Smooth muscle cell (in vitro differentiated cells): Measurements from ENCODE around the gene NCOA4. TPM values are rescaled to one million over a fixed set of nuclear protein-coding genes. Genes with fewer than 3 reads are reported as not detected.
A peak's percentile ranks its signal among the peaks of the same experiment; 100 is the strongest.

ENCODE experiments used
- DNase-seq: peaks from one replicate; lab custom pipeline; 2025; ENCODE audit not compliant: unreplicated experiment; lab: John Stamatoyannopoulos, UW
- H2AFZ ChIP-seq: fragments of 200-600 bp; sonication (generic); 2 replicates; pipeline ENCODE4 v1.6.0; 2016; ENCODE audit warnings: antibody characterized with exemption, low read depth, mild to moderate bottlenecking
- H3F3A ChIP-seq: fragments of 200-600 bp; sonication (generic); 2 replicates; pipeline ENCODE4 v1.6.0; 2017; ENCODE audit warnings: antibody characterized with exemption, low read depth
- H3K27ac ChIP-seq: fragments of 200-600 bp; sonication (generic); 2 replicates; pipeline ENCODE4 v1.5.1; 2016; ENCODE audit warnings: low read depth, mild to moderate bottlenecking
- H3K27me3 ChIP-seq: fragments of 200-600 bp; sonication (generic); 2 replicates; pipeline ENCODE4 v1.6.1; 2016; ENCODE audit warnings: low read depth, mild to moderate bottlenecking
- H3K36me3 ChIP-seq: fragments of 200-600 bp; sonication (generic); 2 replicates; pipeline ENCODE4 v1.5.1; 2016; ENCODE audit warnings: low read depth
- H3K4me1 ChIP-seq: fragments of 200-600 bp; sonication (generic); 2 replicates; pipeline ENCODE4 v1.5.1; 2016; ENCODE audit warnings: low read depth
- H3K4me2 ChIP-seq: fragments of 200-600 bp; sonication (generic); 2 replicates; pipeline ENCODE4 v1.6.0; 2016; ENCODE audit warnings: mild to moderate bottlenecking
- H3K4me3 ChIP-seq: fragments of 200-600 bp; sonication (generic); 2 replicates; pipeline ENCODE4 v1.5.1; 2016; ENCODE audit warnings: mild to moderate bottlenecking
- H3K79me2 ChIP-seq: fragments of 200-600 bp; sonication (generic); 2 replicates; pipeline ENCODE4 v1.6.0; 2016; ENCODE audit warnings: low read depth, mild to moderate bottlenecking
- H3K9ac ChIP-seq: fragments of 200-600 bp; sonication (generic); 2 replicates; pipeline ENCODE4 v1.6.0; 2016; ENCODE audit warnings: low read depth
- H3K9me3 ChIP-seq: fragments of 200-600 bp; sonication (generic); replicated peaks from 2 replicates; pipeline ENCODE4 v1.5.1; 2016; ENCODE audit warnings: low read depth
- H4K20me1 ChIP-seq: fragments of 200-600 bp; sonication (generic); 2 replicates; pipeline ENCODE4 v1.6.0; 2016; ENCODE audit warnings: low read depth
- WGBS: methylation state at CpG from one replicate; pipeline ENCODE4 v1.1.7; 2016; ENCODE audit warnings: low lambda C conversion rate; 5-methylcytosine and 5-hydroxymethylcytosine counted together
- polyA plus RNA-seq: library from polyadenylated mRNA; unstranded; fragments of >200 nt; fragmentation: Nextera tagmentation; extraction: Ambion mirVana; gene quantifications from 2 replicates; pipeline ENCODE4 v1.2.1, GENCODE V29; 2016
- total RNA-seq: library from RNA; depleted of rRNA; stranded (reverse); fragments of >200 nt; gene quantifications from 2 replicates; pipeline ENCODE4 v1.2.3, GENCODE V29; 2014
- TF ChIP-seq, protein P1 (sequence below): fragments of 200-600 bp; sonication (generic); IDR thresholded peaks from 2 replicates; pipeline ENCODE4 v1.5.1; 2017; ENCODE audit warnings: borderline replicate concordance, mild to moderate bottlenecking, antibody characterized with exemption; ENCODE audit not compliant: insufficient read depth, poor library complexity, severe bottlenecking

The NCOA4 gene
- total and polyA plus RNA-seq, 2 experiments from 2014 or later, result 61.3 to 147 TPM

DNA sequence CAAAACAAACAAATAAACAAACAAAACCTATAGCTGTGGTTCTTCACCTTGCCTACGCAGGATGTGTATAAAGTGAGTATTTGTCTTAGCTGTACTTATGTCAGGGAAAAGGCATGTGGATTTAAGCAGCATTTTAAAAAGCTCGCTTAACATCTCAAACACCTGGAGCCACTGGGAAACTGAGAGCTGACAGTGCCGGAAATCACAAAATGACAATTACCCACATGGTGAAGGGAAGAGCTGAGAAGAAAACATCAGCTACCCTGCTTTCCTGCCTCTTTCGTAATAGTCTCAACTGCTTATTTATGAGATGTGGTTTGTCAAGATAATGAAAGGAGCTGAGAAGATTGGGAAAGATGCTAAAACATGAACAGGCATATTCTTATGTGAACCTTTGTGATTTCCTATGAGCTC is 46.7 kb upstream of the NCOA4 start:
- Histone ChIP-seq H3K9me3 (no peaks in the 10 kb centered on the region), H3K4me1 (no peaks in the 10 kb centered on the region), H3K4me3 (no peak overlapping the region), H3K79me2 (no peaks in the 10 kb centered on the region), H3K4me2 (peak overlapping the region; percentile 62), H3F3A (no peaks in the 10 kb centered on the region), H3K27me3 (no peaks in the 10 kb centered on the region), H2AFZ (peak overlapping the region; percentile 59), H3K27ac (peak overlapping the region; percentile 42), H3K36me3 (no peaks in the 10 kb centered on the region), H3K9ac (no peak overlapping the region), H4K20me1 (no peaks in the 10 kb centered on the region)
- TF ChIP-seq, protein P1, sequence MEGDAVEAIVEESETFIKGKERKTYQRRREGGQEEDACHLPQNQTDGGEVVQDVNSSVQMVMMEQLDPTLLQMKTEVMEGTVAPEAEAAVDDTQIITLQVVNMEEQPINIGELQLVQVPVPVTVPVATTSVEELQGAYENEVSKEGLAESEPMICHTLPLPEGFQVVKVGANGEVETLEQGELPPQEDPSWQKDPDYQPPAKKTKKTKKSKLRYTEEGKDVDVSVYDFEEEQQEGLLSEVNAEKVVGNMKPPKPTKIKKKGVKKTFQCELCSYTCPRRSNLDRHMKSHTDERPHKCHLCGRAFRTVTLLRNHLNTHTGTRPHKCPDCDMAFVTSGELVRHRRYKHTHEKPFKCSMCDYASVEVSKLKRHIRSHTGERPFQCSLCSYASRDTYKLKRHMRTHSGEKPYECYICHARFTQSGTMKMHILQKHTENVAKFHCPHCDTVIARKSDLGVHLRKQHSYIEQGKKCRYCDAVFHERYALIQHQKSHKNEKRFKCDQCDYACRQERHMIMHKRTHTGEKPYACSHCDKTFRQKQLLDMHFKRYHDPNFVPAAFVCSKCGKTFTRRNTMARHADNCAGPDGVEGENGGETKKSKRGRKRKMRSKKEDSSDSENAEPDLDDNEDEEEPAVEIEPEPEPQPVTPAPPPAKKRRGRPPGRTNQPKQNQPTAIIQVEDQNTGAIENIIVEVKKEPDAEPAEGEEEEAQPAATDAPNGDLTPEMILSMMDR, result no peak
- DNase-seq, result no peak
- 51% methylated on average over 4 of the region's 4 CpGs for WGBS

GRCh38 chr10:46075869-46076268 is 45.4 kb upstream of the NCOA4 start:
- Histone ChIP-seq H3K27ac (no peak overlapping the region), H2AFZ (no peak overlapping the region), H3K9me3 (no peaks in the 10 kb centered on the region), H3K4me2 (no peak overlapping the region), H3K9ac (no peak overlapping the region), H3K36me3 (no peaks in the 10 kb centered on the region), H3F3A (no peaks in the 10 kb centered on the region), H3K4me1 (no peaks in the 10 kb centered on the region), H3K4me3 (no peak overlapping the region), H4K20me1 (no peaks in the 10 kb centered on the region), H3K27me3 (no peaks in the 10 kb centered on the region), H3K79me2 (no peaks in the 10 kb centered on the region)
- WGBS, result 98% methylated on average over 3 of the region's 3 CpGs
- no peak for DNase-seq
- TF ChIP-seq, protein P1, result no peak

GRCh38 chr10:46074196-46074946 is 43.9 kb upstream of the NCOA4 start:
- no peak overlapping the region for H2AFZ ChIP-seq
- H3K4me2 ChIP-seq, result no peak overlapping the region
- no peak for DNase-seq
- 94% methylated on average over 4 of the region's 4 CpGs for WGBS
- no peaks in the 10 kb centered on the region for H3F3A ChIP-seq
- no peaks in the 10 kb centered on the region for H3K36me3 ChIP-seq
- no peaks in the 10 kb centered on the region for H3K4me1 ChIP-seq
- H3K79me2 ChIP-seq, result no peaks in the 10 kb centered on the region
- H3K27ac ChIP-seq, result no peak overlapping the region
- H3K9me3 ChIP-seq, result no peaks in the 10 kb centered on the region
- no peak overlapping the region for H3K9ac ChIP-seq
- H3K27me3 ChIP-seq, result no peaks in the 10 kb centered on the region
- TF ChIP-seq, protein P1, result no peak
- H3K4me3 ChIP-seq, result no peak overlapping the region
- no peaks in the 10 kb centered on the region for H4K20me1 ChIP-seq

GRCh38 chr10:46073564-46073963 is 43.1 kb upstream of the NCOA4 start:
- Histone ChIP-seq H3F3A (no peaks in the 10 kb centered on the region), H4K20me1 (no peaks in the 10 kb centered on the region), H3K9ac (no peak overlapping the region), H3K27ac (no peak overlapping the region), H3K36me3 (no peaks in the 10 kb centered on the region), H3K9me3 (no peaks in the 10 kb centered on the region), H3K4me3 (no peak overlapping the region), H3K4me1 (no peaks in the 10 kb centered on the region), H3K27me3 (no peaks in the 10 kb centered on the region), H3K79me2 (no peaks in the 10 kb centered on the region), H2AFZ (no peak overlapping the region), H3K4me2 (no peak overlapping the region)
- no peak for DNase-seq
- TF ChIP-seq, protein P1, result no peak
- 95% methylated on average over 1 of the region's 1 CpG for WGBS
